Fibroblast of lung (primary cell): ENCODE measurements around the gene POC5. TPM values are rescaled to one million over a fixed set of nuclear protein-coding genes. Genes with fewer than 3 reads are reported as not detected.

Experiments used
- DNase-seq, 2 donors: peaks; one replicate each; pipeline versions ENCODE4 v3.0.0 to v3.0.0-alpha.2; 2010; ENCODE audit warnings: low read depth in 2 of 2
- H2AFZ ChIP-seq: 2 replicates; pipeline ENCODE4 v1.5.1; 2012; ENCODE audit warnings: low read length, control low read depth, inconsistent platforms
- H3K27ac ChIP-seq: 2 replicates; pipeline ENCODE4 v1.5.1; 2011; ENCODE audit warnings: low read length, control low read depth; ENCODE audit not compliant: insufficient read depth
- H3K27me3 ChIP-seq: 2 replicates; pipeline ENCODE4 v1.5.1; 2011; ENCODE audit warnings: mild to moderate bottlenecking, low read length; ENCODE audit not compliant: control insufficient read depth, insufficient read depth
- H3K36me3 ChIP-seq: 2 replicates; pipeline ENCODE4 v1.5.1; 2011; ENCODE audit warnings: low read length; ENCODE audit not compliant: control insufficient read depth, insufficient read depth
- H3K4me1 ChIP-seq: 2 replicates; pipeline ENCODE4 v1.5.1; 2011; ENCODE audit warnings: low read length; ENCODE audit not compliant: control insufficient read depth, insufficient read depth; ENCODE audit errors: extremely low read depth
- H3K4me2 ChIP-seq: 2 replicates; pipeline ENCODE4 v1.5.1; 2011; ENCODE audit warnings: low read length, control low read depth; ENCODE audit not compliant: insufficient read depth; ENCODE audit errors: extremely low read depth
- H3K4me3 ChIP-seq, 4 experiments: fragments of 200-600 bp in 1 of 4; sonication (generic) in 1 of 4; replicated peaks in 1 of 4; 2 replicates each; pipeline ENCODE4 v1.5.1; 2011 to 2016; ENCODE audit warnings: low read length in 4 of 4, low read depth in 3 of 4, mild to moderate bottlenecking in 3 of 4, control low read depth in 2 of 4, inconsistent platforms in 1 of 4, mixed read lengths in 1 of 4; ENCODE audit not compliant: insufficient read depth in 1 of 4; ENCODE audit errors: control extremely low read depth in 1 of 4
- H3K79me2 ChIP-seq: 2 replicates; pipeline ENCODE4 v1.5.1; 2012; ENCODE audit warnings: mild to moderate bottlenecking, low read length, inconsistent platforms; ENCODE audit not compliant: control insufficient read depth, insufficient read depth
- H3K9ac ChIP-seq: 2 replicates; pipeline ENCODE4 v1.5.1; 2011; ENCODE audit warnings: mild to moderate bottlenecking, low read length, control low read depth; ENCODE audit not compliant: insufficient read depth
- H3K9me3 ChIP-seq: 2 replicates; pipeline ENCODE4 v1.5.1; 2012; ENCODE audit warnings: low read depth, low read length; ENCODE audit not compliant: control insufficient read depth, insufficient read depth
- H4K20me1 ChIP-seq: 2 replicates; pipeline ENCODE4 v1.5.1; 2011; ENCODE audit warnings: low read length; ENCODE audit not compliant: control insufficient read depth, insufficient read depth; ENCODE audit errors: extremely low read depth
- EZH2 ChIP-seq: IDR thresholded peaks from 2 replicates; pipeline ENCODE4 v1.5.1; 2012; ENCODE audit warnings: low read length, control low read depth, mild to moderate bottlenecking; ENCODE audit errors: missing control alignments
- polyA plus RNA-seq, 2 donors: library from polyadenylated mRNA; depleted of rRNA in 1 of 2; stranded (reverse) in 1 of 2; unstranded in 1 of 2; fragments of >200 nt; gene quantifications; 2 replicates each; pipeline ENCODE4 v1.2.1, GENCODE V29; 2011 to 2012; ENCODE audit warnings: missing spikeins in 1 of 2
- total RNA-seq: library from RNA; depleted of rRNA; stranded (reverse); fragments of >200 nt; gene quantifications from 2 replicates; pipeline ENCODE4 v1.2.1, GENCODE V29; 2014
- TF ChIP-seq, protein P1 (sequence below), 2 donors: IDR thresholded peaks in 1 of 2; conservative IDR thresholded peaks in 1 of 2; 1 replicate in 1 of 2; 2 replicates in 1 of 2; pipeline ENCODE4 v1.5.1; 2011 to 2012; ENCODE audit warnings: low read length in 2 of 2, control low read depth in 1 of 2, inconsistent platforms in 1 of 2, low read depth in 1 of 2, mild to moderate bottlenecking in 1 of 2

The POC5 gene
- total and polyA plus RNA-seq, 2 donors (not counting 1 experiment from before 2014, with no cell fraction given) = 9.2 to 17.0 TPM

DNA sequence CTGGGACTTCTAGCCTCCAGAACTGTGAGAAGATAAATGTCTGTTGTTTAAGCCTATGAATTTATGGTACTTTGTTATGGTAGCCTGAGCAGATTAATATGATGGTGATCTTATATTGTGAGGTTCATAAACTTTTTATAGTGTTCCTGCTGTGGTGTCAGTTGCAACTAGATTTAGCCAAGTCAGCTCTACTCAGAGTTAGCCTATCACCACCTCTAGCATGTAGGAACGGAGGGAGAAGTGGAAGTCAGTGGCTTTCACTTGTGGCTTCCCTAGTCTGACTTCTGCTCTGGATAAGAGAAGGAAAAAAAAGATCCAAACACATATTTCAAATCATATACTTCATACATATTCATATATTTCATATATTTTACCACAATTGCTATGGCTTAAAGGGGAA, 6.6 kb downstream of the POC5 start:
- Histone ChIP-seq H4K20me1 (no peaks in the 10 kb centered on the region), H2AFZ (no peak overlapping the region), H3K4me1 (no peaks in the 10 kb centered on the region), H3K27ac (no peak overlapping the region), H3K9ac (no peak overlapping the region), H3K9me3 (no peaks in the 10 kb centered on the region), H3K36me3 (no peaks in the 10 kb centered on the region), H3K27me3 (no peaks in the 10 kb centered on the region), H3K79me2 (peaks cover 11% of the 10 kb centered on the region), H3K4me2 (no peak overlapping the region), H3K4me3 (no peak overlapping the region)
- no peak for DNase-seq
- TF ChIP-seq, protein P1, sequence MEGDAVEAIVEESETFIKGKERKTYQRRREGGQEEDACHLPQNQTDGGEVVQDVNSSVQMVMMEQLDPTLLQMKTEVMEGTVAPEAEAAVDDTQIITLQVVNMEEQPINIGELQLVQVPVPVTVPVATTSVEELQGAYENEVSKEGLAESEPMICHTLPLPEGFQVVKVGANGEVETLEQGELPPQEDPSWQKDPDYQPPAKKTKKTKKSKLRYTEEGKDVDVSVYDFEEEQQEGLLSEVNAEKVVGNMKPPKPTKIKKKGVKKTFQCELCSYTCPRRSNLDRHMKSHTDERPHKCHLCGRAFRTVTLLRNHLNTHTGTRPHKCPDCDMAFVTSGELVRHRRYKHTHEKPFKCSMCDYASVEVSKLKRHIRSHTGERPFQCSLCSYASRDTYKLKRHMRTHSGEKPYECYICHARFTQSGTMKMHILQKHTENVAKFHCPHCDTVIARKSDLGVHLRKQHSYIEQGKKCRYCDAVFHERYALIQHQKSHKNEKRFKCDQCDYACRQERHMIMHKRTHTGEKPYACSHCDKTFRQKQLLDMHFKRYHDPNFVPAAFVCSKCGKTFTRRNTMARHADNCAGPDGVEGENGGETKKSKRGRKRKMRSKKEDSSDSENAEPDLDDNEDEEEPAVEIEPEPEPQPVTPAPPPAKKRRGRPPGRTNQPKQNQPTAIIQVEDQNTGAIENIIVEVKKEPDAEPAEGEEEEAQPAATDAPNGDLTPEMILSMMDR (conservative IDR thresholded peaks at IDR 0.05 in 1 of 2, IDR thresholded peaks at IDR 0.05 in 1 of 2; ENCODE audit: low read depth in 1 of 2, low read length in 2 of 2) = no peak
- TF ChIP-seq EZH2 = no peak

DNA sequence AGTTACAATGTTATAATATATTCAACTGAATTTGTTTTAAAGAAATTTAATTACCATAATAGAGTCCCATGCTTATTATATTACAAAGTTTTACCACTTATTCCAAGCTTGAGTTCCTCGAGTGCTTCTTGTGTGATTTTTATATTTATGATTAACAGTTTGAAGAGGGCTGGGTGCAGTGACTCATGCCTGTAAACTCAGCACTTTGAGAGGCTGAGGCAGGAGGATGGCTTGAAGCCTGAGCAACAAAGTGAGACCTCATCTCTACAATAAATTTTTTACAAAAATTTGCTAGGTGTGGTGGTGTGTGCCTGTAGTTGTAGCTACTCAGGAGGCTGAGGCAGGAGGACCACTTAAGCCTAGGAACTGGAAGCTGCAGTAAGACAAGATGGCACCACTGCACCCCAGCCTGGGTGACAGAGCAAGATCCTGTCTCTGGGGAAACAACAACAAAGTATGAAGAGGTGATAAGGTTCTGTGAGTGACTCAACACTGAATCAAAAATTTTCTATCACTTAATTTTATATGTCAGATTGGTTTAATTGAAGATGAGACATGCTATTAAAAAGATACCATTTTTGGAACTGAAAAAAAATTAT, 9.2 kb downstream of the POC5 start:
- Histone ChIP-seq H3K27ac (no peak overlapping the region), H3K4me2 (no peak overlapping the region), H3K4me3 (no peak overlapping the region), H3K36me3 (no peaks in the 10 kb centered on the region), H4K20me1 (no peaks in the 10 kb centered on the region), H3K79me2 (no peaks in the 10 kb centered on the region), H3K4me1 (no peaks in the 10 kb centered on the region), H2AFZ (no peak overlapping the region), H3K27me3 (no peaks in the 10 kb centered on the region), H3K9ac (no peak overlapping the region), H3K9me3 (no peaks in the 10 kb centered on the region)
- TF ChIP-seq, protein P1 (conservative IDR thresholded peaks at IDR 0.05 in 1 of 2, IDR thresholded peaks at IDR 0.05 in 1 of 2; ENCODE audit: low read depth in 1 of 2, low read length in 2 of 2) = no peak
- peak in 1 of 2 donors; percentile 12 for DNase-seq

DNA sequence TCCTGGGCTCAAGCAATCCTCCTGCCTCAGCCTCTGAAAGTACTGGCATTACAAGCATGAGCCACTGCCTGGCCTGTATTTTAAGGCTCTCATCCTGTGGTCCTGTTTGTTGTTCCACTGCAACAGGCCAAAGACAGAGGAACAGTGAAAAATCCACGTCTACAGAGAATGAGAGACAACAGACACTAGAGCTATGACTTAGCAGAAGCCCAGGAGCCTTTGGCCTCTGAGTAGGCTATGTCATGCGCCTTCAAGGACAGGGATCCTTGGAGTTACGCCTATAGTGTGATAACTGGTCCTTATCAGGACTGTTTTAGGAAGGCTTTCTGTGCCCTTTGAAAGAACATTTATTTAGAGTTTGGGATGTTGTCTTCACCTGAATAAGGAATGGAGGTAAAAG, 10.5 kb downstream of the POC5 start:
- no peak for DNase-seq

More for the DNA sequence above, 10.5 kb downstream of the POC5 start:
- H3K36me3 ChIP-seq = peaks cover 2% of the 10 kb centered on the region
- no peak overlapping the region for H3K4me2 ChIP-seq
- H3K9ac ChIP-seq = no peak overlapping the region
- H4K20me1 ChIP-seq = no peaks in the 10 kb centered on the region
- no peaks in the 10 kb centered on the region for H3K79me2 ChIP-seq
- H3K4me3 ChIP-seq = no peak overlapping the region
- no peaks in the 10 kb centered on the region for H3K27me3 ChIP-seq
- no peak overlapping the region for H2AFZ ChIP-seq
- no peak overlapping the region for H3K27ac ChIP-seq
- H3K9me3 ChIP-seq = no peaks in the 10 kb centered on the region
- no peaks in the 10 kb centered on the region for H3K4me1 ChIP-seq
- no peak for TF ChIP-seq EZH2
- TF ChIP-seq, protein P1 (conservative IDR thresholded peaks at IDR 0.05 in 1 of 2, IDR thresholded peaks at IDR 0.05 in 1 of 2; ENCODE audit: low read depth in 1 of 2, low read length in 2 of 2) = no peak
